Stimulated activated CD8-positive, alpha-beta memory T cell treated with anti-CD3 and anti-CD28 coated beads, Interleukin-15, amount 100 ng/mL, for 24 hours (primary cell): ENCODE data around the gene FAM53B.

ENCODE experiments used
- DNase-seq: peaks from one replicate; pipeline ENCODE4 v3.0.0-alpha.2; 2020; ENCODE audit warnings: low read depth

Gene FAM53B

DNA sequence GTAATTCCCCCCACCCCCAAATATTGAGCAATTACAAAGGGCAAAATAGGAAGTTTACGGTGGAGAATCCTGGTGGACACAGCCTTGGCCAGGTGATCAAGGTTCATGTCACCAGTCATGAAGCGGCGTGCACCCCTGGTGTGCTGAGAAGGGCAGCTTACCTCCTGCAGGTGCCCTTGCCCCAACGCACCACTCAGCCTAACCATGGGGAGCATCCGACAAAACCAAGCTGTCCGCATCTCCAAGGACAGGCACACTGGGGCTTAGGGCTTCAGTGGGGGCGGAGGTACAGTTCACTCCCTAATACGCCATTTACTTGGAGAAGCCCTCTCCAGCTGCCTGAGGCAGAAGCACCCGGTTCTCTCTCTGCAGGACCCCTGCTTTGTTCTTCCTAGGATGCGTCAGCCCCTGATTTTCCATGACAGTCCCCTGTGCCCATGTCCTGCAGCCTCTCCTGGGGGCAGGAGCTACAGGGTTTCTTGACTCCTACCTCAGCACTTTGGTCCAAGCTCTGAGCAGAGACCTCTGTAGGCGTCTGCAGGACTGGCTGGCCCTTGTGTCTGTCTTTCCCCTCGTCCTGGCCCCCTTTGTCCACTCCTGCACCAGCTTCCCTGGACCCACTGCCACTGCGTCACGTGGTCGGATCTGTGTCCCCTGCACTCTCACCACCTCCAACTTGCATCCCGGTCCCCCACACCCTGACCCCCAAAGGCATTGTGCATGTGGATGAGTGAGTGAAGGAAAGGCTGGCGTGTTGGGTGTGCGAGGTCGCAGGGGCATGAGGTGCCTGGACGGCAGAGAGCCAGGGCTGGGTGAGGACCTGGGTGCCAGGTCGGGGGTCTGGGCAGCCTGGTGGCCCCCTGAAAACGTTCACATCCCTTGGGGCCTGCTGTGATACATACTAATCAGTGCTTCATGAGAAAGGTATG, 168.8 kb downstream of the FAM53B start:
- DNase-seq: no peak

DNA sequence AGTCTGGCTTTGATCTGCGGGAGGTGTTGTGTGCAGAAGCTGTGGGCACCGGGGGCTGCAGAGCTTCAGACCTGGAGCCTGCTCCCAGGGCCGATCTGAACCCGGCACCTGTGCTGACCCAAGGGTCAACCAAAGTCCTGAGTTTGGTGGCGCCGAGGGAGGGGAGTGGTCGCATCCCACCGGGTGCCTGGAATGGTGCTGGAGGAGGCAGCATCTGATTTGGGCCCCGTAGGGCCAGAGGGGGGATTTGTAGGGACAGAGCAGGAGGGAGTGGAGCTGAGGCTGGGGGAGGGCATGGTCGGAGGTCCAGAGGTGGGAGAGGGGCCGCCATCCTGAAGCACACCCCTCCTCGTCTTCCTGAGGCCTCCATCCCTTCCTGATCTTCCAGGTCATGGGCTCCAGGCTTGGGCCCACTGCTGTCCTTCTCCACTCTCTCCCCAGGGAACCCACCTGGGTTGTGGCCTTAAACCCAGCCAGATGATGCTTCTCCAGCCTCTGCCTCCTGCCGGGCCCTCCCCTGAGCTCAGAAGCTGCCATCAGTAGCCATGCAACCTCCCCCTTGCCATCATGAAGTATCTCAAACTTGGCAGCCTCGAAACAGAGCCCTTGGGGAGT, 169.6 kb downstream of the FAM53B start:
- DNase-seq: no peak

DNA sequence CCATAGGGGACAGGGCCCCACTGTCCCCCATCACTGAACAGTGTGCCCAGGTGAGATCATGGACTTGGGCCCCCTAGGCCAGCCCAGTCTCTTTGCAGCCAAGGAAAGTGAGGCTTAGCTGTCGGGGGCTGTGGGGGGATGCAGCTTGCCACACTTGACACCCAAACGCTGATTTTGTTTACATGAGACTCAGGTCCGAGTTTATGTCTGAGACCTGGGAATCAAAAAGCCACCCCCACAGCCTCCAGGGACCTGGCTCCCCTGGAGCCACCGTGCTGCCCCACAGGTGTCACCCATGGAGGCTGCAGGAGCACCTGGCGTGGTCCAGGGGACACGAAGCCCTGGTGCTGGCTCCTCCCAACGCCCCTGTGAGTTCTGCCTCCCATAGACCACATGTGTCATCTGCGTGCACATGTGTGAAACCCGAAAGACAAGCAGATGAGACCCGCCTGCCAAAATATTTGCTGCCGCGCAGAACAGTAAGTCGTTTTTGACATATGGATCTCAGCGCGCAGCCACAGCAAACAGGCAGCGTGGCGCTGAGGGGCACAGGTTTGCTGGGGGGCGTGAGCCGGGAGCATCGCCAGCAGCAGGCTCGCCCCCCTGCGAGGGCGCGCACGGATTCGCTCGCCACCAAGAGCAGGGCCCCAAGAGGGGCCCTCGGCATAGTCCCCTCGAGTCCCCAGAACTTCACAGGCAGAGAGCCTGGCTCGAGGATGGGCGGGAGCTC, 170.3 kb downstream of the FAM53B start:
- no peak for DNase-seq

DNA sequence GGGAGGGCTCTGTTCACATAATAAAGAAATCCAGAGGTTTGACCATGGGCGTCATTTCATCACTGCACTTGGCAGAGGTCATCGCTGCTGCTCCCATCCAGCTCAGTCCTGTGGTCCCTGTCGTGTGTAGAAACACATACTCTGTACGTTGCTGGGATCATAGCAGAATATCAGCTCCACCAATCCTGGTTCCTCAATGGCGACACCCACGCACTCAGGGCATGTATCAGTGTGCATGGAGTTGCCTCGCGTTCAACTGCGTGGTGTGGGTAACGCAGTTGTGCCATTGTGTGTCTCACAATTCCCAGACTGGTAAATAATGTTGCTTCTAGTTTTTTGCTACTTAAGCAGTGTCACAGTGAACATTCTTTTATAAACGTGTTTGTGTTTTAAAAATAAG, 171.4 kb downstream of the FAM53B start:
- DNase-seq: no peak

DNA sequence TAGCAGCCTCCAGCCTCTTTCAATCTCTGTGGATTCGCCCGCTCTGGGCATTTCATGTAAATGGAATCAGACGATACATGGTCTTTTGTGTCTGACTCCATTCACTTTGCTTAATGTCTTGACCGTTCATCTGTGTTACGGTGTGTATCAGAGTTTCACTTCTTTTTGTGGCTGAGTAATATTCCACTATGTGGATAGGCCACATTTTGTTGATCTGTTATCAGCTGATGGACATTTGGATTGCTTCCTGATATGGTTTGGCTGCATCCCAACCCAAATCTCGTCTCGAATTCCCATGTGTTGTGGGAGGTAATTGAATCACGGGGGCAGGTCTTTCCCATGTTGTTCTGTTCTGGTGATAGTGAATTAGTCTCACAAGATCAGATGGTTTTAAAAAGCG, 173.5 kb downstream of the FAM53B start:
- no peak for DNase-seq

DNA sequence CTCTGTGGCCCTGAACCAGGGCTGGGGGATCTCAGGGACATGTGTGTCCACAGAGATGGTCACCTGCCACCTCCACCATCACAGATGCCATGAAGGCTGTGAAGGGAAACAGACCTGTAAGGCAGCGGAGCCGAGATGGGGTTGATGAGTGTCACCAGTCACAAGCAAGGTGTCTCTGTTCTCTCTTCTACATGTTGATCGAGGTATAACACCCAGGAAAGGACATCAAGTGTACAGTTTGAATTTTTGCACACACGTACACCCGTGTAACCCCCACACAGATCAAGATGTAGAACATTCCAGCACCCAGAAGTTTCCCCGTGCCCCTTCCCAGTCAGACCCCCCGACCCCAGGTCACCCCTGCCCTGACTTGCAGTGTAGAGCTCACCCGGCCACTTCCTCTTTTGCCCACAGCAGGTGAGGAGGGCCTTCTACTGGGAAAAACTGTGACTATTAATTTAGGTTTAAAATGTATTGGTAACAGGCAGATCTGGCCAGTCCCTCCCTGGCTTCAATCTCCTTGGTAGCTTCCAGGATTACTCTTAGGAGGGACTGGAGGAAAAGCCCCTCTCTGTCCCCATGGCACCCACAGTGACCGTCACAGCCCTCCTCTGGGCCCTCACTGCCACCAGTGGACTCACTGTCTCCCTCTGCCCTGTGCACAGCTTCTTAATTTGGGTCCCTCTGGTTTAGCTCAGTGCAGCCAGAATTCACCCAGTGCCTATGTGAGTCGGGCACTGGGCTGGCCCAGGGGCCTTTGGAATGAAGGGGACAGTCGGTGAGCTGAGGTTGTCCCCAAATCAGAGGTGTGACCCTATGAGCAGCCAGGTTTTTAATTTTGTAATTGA, 174.3 kb downstream of the FAM53B start:
- no peak for DNase-seq
